AG08395 (cell line): Measurements from ENCODE around the gene RTN4R.

Source experiments
- DNase-seq: peaks from one replicate; pipeline ENCODE4 v3.0.0; 2012; ENCODE audit warnings: mixed read lengths, low spot score

RTN4R gene

GRCh38 chr22:20229916-20230775, 38.0 kb downstream of the RTN4R start:
- DNase-seq: no peak

GRCh38 chr22:20228939-20229272, 39.2 kb downstream of the RTN4R start:
- DNase-seq: no peak

DNA sequence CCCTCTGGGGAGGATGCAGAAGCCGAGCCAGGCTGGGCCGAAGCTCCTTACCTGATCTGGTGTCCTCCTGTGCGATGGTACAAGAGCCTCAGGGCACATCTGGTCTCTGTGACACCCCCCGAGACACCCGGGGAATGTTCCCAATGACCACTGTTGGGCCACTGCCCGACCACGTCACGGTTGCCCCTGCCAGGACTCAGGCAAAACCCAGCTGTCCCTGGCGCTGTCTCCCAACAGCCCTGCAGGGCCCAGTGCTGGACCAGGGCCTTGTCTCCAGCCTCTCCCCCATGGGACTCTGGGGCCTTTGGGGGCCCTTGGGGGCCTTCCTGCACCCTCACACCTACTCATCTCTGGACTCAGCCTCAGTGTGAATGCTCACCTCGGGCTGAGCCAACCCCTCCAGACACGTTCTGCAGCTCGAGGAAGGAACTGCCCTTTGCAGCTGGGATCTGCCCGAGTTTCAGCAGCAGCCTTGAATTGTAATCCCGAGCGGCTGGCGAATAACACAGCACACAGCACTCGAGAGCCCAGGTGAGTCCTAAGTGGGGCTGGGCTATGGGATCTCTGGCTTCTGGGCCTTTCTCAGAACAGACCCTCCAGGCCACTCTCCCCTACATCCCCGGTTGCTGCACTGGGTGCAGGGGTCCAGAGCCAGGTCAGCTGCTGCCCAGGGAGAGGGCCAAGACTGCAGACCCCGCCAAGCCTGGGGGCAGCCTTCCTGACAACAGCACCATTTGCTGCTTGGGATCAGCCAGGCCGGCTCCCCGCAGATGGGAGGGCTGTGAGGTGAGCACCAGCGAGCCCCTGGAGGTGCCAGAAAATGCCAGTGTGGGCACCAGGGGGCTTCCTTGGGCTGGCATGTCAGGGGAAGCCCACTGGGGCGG, 39.8 kb downstream of the RTN4R start:
- DNase-seq: peak; percentile 17

DNA sequence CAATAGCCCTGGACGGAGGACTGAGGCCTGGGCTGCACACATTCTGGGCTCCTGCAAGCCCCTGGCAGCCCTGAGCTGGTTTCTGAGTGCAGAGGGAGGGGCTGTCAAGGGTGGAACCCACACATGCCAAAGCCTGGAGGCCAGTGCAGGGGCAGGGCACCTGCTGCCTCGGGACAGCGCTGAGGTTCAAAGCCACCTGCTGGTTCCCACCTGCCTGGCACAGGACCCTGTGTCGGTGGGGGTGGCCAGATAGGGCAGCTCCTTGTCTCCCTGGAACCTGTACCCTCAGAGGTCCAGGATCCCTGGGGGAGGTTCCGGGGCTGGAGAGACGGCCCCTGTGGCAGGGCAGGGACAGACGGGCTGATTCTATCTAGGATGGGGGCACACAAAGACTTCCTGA, 40.8 kb downstream of the RTN4R start:
- no peak for DNase-seq

DNA sequence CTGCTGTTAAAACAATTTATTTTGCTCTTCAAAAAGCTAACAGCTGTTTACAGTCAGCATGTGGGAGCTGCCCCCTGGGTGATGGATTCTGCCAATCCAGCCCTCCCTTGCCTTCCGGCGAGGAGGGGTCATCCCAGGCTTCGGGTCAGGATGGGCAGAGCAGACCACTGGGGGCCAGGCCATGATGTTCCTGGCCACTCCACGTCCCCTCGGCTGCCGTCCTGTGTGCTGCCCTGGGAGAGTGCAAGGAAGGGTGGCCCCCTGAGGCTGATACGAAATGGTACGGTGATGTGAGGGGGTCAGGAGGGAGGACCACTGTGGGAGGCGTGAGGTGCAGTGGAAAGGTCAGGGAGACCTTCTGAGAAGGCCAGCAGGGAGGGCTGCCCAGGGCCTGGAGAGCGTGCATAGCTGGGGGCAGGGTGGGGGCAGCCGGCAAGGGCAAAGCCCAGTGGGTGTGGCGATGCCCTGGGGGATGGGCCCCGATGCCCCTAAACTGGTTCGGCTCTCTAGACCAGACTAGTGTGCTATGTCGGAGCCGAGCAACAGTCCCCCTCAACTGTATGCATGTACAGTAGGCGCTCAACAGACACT, 41.3 kb downstream of the RTN4R start:
- DNase-seq: no peak

DNA sequence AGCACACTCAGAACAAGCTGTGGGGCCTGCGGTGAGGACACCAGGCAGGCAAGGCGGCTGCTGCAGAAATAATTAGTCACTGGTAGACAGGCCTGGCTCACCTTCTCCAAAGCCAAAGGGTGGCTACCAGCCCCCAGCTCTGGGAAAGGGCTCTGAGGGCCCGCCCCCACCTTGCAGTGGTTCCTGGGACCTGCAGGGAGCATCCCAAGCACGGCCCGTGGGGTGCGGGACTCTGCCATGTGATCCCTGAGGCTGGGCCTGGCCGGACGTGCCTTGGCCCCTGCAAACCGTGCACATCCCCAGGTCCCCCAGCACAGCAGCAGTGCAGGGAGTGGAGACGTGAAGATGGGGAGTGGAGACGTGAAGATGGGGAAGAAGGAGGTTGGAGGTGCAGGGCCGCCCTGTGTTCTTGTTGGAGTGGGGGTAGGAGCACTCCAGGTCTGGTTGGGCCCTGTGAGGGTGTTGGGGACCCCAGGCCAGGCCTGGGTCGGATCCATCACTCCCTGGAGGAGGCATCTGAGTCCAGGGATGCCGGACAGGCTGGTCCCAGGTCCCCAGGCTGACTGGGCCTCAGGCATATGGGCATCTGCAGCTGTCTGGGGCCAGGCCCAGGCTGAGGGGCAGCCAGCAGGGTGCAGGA, 41.9 kb downstream of the RTN4R start:
- DNase-seq: no peak

DNA sequence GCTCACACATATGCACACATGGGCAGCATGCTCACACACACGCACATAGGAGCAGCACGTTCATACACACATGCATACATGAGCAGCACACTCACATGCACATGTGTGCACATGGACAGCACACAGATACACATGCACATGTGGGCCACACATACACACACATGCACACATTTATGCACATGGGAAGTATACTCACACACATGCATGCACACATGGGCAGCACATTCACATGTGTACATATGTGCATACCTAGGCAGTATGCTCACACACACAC, 42.5 kb downstream of the RTN4R start:
- DNase-seq: no peak

- no peak for DNase-seq
Measured at GRCh38 chr22:20224917-20225692, 43.0 kb downstream of the RTN4R start.

- DNase-seq: no peak
Measured at GRCh38 chr22:20224256-20224626, 43.9 kb downstream of the RTN4R start.

DNA sequence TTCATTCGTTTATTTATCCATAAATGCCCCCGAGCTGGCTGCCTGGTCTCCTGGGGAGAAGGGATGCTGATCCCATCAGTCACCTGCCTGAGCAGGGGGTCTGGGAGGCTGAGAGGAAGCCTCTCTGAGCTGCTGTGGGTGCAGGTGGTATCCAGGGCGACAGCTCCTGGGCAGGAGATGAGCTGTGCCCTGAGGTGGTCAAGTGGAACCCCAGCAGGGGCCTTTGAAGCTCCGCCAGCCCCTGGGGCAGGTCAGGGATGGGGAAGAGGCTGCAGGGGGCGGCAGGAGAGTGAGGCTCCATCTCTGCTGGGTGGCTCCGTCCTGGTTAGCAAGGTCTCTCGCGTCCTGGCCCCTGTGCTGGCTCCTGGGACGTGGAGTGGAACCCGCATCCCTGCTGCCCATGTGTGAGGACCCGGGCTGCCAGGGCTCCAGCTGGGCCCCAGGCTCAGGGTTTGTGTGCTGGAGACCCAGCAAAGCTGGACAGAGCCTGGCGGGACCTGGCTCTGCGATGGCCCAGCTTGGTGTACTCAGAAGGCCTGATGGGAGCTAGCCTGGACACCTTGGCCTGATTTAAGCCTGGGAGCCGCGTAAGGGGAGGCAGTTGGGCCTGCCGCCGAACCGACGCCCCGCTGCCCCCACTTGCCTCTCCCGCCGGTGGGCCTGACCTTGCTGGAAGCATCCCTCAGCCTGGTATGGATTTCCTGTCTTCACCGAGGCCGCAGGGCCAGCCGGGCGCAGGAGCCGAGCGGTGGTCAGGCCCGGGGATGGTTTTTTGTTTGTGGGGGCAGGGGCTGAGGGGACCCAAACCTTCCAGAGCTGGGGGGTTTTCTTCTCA, 44.5 kb downstream of the RTN4R start:
- no peak for DNase-seq

DNA sequence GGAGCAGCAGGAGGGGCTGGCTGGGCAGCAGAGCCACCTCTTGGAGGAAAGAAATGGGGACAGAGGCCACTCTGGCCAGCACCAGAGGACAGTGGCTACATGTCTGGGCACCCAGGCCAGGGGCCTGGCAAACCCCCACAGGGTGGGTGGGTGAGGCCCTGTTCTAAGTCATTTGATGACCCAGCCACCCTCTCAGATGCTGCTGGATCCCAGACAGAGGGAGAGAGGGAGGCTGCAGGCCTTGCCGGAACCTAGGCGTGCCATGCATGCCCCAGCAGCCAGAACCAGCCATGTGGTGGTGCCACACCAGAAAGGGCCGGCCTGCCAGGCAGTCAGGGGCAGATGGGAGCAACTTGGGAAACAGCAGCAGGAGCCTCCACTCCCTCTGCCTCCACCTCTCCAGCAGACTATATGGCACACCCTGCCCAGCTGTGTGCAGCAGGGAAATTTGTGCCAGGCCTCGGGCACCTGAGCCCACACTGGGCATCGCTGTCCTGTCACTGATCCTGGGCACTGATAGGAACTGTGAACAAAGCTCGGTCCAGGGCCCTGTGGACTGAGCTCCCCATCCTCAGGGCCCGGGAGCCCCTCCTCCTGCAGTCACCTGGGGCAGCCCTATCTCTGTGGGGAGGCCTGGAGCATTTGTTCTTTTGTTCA, 45.2 kb downstream of the RTN4R start:
- no peak for DNase-seq

DNA sequence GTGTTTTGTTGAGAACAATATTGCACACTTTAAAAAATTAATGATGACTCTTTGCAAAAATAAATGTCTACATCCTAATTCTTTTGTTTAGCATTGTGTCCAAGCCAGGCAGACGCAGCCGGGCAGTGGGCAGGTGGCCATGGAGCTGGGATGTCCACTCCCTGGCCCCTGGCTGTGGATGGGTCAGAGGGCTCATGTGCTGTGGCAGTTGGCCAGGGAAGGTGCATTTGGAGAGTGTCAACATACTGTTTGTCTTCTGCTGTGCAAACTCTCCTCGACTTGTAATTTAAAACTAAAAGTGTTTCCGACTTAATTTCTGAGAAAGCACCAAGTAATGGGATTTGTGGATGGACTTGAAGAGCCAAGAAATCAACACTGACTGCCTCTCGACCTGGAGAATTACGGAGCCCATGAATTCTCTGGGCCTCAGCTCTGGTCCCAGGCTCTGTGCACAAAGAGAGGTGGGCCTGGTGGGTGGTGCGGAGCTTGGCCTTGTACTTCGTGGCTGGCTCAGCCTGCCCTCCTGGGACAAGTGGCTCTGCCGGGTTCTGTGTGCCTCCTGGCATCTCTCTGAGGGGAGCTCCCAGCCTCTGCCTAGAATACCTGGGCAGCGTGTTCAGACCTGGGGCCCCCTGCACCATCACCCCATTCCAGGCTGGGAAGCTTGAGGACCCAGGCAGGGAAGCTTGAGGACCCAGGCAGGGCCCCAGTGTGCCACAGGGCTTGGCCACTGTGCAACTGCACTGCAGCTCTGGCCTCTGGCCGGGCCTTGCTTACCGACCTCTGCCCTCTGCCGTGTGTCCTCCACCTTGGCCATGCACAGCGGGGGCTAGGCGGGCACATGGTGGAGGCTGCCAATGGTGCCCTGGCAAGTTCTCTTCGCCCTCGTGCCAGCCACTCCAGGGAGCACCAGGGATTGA, 46.4 kb downstream of the RTN4R start:
- DNase-seq: no peak

- no peak for DNase-seq
Measured at GRCh38 chr22:20220629-20221026, 47.5 kb downstream of the RTN4R start.

- DNase-seq: no peak
Measured at GRCh38 chr22:20219667-20220628, 48.2 kb downstream of the RTN4R start.

- no peak for DNase-seq
Measured at GRCh38 chr22:20218987-20219386, 49.1 kb downstream of the RTN4R start.

DNA sequence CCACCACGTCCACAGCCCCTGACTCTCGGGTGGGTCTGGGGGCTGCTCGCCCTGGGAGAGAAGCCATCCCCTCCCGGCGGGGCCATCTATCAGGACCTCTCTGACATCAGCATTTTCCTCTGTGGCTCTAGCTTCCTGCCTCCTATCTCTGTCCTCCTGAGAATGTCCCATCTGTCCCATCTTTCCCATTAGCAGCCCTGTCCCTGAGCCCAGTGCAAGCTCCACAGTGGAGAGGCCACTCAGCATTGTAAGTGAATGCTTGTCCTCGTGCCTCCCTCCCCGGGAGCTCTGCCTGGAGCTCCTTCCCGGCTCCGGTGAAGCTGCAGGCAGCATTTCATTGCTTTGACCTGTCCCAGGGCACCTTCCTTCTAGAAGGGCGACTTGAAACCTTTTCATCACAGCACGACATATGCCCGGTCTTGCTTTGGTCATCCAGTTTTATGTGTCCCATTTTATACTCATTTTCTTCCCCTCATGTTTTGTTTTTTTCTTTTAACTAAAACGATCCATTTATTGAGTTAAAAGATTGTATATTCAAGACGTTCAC, 49.7 kb downstream of the RTN4R start:
- DNase-seq: no peak

DNA sequence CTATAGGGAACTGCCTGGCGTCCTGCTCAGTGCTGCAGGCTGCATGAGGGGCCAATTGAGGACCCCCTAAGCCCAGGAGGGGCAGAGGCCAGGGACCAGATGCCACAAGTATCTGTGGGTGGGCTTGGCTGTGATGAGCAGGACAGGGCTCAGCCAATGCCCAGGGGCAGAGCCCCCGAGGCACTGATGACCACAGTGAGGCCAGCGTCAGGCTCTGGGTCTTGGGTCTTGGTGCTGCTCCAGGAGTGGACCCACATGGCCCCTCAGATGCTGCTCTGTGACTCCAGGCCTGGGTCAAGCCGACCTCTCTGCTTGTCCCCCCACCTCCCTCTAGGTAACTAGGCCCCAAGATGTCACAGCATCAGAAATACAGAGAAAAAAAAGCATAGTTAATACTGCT, 50.6 kb downstream of the RTN4R start:
- no peak for DNase-seq
